ENCODE results near the gene SLC35F1. TPM values are rescaled to one million over a fixed set of nuclear protein-coding genes. Genes with fewer than 3 reads are reported as not detected.

The SLC35F1 gene
- total RNA-seq, 1 experiment from 2014 or later: not detected

DNA sequence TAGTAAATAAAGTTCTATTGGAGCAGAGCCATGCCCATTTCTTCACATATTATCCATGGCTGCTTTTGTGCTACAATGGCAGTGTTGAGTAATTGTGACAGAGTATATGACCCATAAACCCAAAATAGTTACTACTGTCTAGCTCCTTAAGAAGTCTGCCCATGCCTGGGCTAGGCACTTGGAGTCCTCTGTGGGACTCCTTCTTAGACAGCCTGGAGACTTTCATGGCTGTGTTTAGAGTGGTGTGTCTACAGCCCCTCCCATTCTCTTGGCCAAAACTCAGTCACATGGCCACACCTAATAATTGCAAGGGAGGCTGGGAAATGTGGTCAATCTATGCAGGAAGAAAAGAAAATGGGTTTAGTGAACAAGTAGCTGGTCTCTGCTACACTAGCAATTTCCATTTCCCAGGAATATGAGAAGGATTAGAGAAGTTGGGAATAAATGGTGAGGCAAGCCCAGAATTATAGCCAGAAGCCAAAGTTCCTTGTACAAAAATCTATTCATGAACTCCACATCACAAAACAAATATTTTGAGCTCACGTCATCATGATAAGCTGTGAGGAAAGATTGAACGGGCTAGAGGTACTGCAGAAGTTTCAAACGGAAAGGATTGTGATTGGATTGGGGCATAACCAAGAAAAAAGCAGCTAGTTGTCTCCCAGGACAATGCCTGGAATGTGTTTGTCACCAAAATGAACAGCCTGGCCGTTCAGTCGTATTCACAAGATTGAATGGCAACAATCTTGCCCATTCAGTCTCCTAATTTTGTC lies 389.3 kb downstream of the SLC35F1 start:
- POLR2A ChIA-PET (ENCODE audit: unreplicated experiment): no interaction called here
- no peak for TF ChIP-seq EZH2 (IDR thresholded peaks at IDR 0.05; ENCODE audit: low read depth)
- TF ChIP-seq, protein P1, sequence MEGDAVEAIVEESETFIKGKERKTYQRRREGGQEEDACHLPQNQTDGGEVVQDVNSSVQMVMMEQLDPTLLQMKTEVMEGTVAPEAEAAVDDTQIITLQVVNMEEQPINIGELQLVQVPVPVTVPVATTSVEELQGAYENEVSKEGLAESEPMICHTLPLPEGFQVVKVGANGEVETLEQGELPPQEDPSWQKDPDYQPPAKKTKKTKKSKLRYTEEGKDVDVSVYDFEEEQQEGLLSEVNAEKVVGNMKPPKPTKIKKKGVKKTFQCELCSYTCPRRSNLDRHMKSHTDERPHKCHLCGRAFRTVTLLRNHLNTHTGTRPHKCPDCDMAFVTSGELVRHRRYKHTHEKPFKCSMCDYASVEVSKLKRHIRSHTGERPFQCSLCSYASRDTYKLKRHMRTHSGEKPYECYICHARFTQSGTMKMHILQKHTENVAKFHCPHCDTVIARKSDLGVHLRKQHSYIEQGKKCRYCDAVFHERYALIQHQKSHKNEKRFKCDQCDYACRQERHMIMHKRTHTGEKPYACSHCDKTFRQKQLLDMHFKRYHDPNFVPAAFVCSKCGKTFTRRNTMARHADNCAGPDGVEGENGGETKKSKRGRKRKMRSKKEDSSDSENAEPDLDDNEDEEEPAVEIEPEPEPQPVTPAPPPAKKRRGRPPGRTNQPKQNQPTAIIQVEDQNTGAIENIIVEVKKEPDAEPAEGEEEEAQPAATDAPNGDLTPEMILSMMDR (conservative IDR thresholded peaks at IDR 0.05): no peak
- CTCF ChIA-PET: no interaction called here
- no TSS peak for BruUV-seq (replicated peaks)
- intact Hi-C loops (cut with micrococcal nuclease; ENCODE audit: unreplicated experiment): no loop called here
- DNase-seq: no peak
- Histone ChIP-seq H3K9me3 (ENCODE audit: insufficient read depth, low read depth) (no peaks in the 10 kb centered on the region), H3K4me3 (no peak overlapping the region), H3K27ac (no peak overlapping the region), H3K9me2 (ENCODE audit: insufficient read depth) (0 out of 2 replicates have a peak, but pooled peaks cover 3% of the 10 kb centered on the region), H3F3A (ENCODE audit: insufficient read depth, low read depth) (no peaks in the 10 kb centered on the region), H3K27me3 (ENCODE audit: insufficient read depth, low read depth) (no peaks in the 10 kb centered on the region), H3K4me1 (replicated peaks; ENCODE audit: insufficient read depth) (no peaks in the 10 kb centered on the region), H2AFZ (0 out of 2 replicates have a peak overlapping the region, but pooled peaks have one; percentile 30), H4K20me1 (ENCODE audit: insufficient read depth) (no peaks in the 10 kb centered on the region), H3K79me2 (ENCODE audit: low read depth) (no peaks in the 10 kb centered on the region), H3K36me3 (ENCODE audit: low read depth) (no peaks in the 10 kb centered on the region), H3K4me2 (no peak overlapping the region)

DNA sequence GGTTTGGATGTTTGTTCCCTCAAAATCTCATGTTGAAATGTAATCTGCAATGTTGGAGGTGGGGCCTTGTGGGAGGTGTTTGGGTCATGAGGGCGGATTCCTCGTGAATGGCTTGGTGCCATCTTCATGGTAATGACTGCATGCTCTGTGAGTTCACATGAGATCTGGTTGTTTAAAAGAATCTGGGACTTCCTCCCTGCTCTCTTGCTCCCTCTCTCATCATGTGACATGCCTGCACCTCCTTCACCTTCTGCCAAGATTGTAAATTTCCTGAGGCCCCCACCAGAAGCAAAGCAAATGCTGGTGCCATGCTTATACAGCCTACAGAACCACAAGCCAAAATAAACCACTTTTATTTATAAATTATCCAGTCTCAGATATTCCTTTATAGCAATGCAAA lies 390.8 kb downstream of the SLC35F1 start:
- Histone ChIP-seq H3K4me2 (no peak overlapping the region), H3K9me3 (ENCODE audit: insufficient read depth, low read depth) (no peaks in the 10 kb centered on the region), H3K9me2 (ENCODE audit: insufficient read depth) (0 out of 2 replicates have a peak, but pooled peaks cover 3% of the 10 kb centered on the region), H3K27me3 (ENCODE audit: insufficient read depth, low read depth) (no peaks in the 10 kb centered on the region), H4K20me1 (ENCODE audit: insufficient read depth) (no peaks in the 10 kb centered on the region), H3F3A (ENCODE audit: insufficient read depth, low read depth) (no peaks in the 10 kb centered on the region), H3K79me2 (ENCODE audit: low read depth) (no peaks in the 10 kb centered on the region), H2AFZ (no peak overlapping the region), H3K4me1 (replicated peaks; ENCODE audit: insufficient read depth) (no peaks in the 10 kb centered on the region), H3K4me3 (no peak overlapping the region), H3K36me3 (ENCODE audit: low read depth) (no peaks in the 10 kb centered on the region), H3K27ac (no peak overlapping the region)
- CTCF ChIA-PET: no interaction called here
- no TSS peak for BruUV-seq (replicated peaks)
- DNase-seq: no peak
- intact Hi-C loops (cut with micrococcal nuclease; ENCODE audit: unreplicated experiment): no loop called here
- TF ChIP-seq, protein P1 (conservative IDR thresholded peaks at IDR 0.05): no peak
- TF ChIP-seq EZH2 (IDR thresholded peaks at IDR 0.05; ENCODE audit: low read depth): no peak
- POLR2A ChIA-PET (ENCODE audit: unreplicated experiment): no interaction called here

DNA sequence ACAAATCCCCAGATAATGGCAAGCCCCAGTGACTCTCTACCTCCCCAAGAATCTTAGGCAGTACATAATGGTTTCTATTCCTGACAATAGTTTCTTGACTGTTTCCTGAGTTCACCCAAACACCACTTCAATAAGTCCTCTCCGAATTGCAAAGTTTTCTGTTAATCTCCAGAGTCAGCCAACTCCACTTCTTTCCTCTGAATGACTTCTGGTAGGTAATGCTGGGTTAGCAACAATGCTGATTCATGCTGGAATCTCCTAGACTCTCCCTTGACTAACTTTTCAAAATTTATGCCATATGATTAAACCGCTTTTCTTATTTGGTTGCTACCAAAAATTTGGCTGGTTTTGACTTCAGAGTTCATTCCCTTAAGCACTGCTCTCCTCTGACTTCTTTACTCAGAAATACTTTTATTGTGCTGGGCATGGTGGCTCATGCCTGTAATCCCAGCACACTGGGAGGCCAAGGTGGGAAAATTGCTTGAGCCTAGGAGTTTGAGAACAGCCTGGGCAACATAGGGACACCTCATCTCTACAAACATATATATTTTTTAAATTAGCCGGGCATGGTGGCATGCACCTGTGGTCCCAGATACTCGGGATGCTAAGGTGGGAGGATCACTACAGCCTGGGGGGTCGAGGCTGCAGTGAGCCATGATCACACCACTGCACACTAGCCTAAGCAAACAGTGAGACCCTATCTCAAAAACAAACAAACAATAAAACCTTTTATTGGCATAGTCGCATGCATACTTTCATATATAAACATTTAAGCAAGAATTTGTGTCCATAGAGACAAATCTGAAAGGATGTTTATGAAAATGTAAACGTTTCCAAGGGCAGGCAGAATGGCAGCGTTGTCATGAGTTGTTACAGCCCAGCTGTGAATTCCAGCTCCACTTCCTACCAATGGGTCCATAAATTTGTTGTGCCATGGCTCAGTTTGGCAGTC lies 391.7 kb downstream of the SLC35F1 start:
- intact Hi-C loops (cut with micrococcal nuclease; ENCODE audit: unreplicated experiment): no loop called here
- H3K9me3 ChIP-seq (ENCODE audit: insufficient read depth, low read depth): no peaks in the 10 kb centered on the region
- H3K4me3 ChIP-seq: no peak overlapping the region
- no peak for DNase-seq
- no peaks in the 10 kb centered on the region for H4K20me1 ChIP-seq (ENCODE audit: insufficient read depth)
- H2AFZ ChIP-seq: no peak overlapping the region
- CTCF ChIA-PET: no interaction called here
- H3K36me3 ChIP-seq (ENCODE audit: low read depth): no peaks in the 10 kb centered on the region
- BruUV-seq (replicated peaks): no TSS peak
- no peaks in the 10 kb centered on the region for H3K4me1 ChIP-seq (replicated peaks; ENCODE audit: insufficient read depth)
- 0 out of 2 replicates have a peak, but pooled peaks cover 3% of the 10 kb centered on the region for H3K9me2 ChIP-seq (ENCODE audit: insufficient read depth)
- POLR2A ChIA-PET (ENCODE audit: unreplicated experiment): no interaction called here
- H3K27ac ChIP-seq: no peak overlapping the region
- TF ChIP-seq, protein P1 (conservative IDR thresholded peaks at IDR 0.05): no peak
- TF ChIP-seq EZH2 (IDR thresholded peaks at IDR 0.05; ENCODE audit: low read depth): no peak
- no peaks in the 10 kb centered on the region for H3K79me2 ChIP-seq (ENCODE audit: low read depth)
- H3F3A ChIP-seq (ENCODE audit: insufficient read depth, low read depth): no peaks in the 10 kb centered on the region
- no peak overlapping the region for H3K4me2 ChIP-seq
- H3K27me3 ChIP-seq (ENCODE audit: insufficient read depth, low read depth): no peaks in the 10 kb centered on the region

Data from PC-9 (cell line).